ENCODE data around the gene MKNK2. TPM values are rescaled to one million over a fixed set of nuclear protein-coding genes. Genes with fewer than 3 reads are reported as not detected.

MKNK2 gene
- total and polyA plus RNA-seq, 3 donors from 2014 or later: 76.5 to 103 (median 93.0) TPM

- Histone ChIP-seq H3K36me3 (ENCODE audit: low read depth, missing control alignments) (no peaks in the 10 kb centered on the region), H3K9me3 (no peaks in the 10 kb centered on the region), H3K4me1 (peaks cover 48% of the 10 kb centered on the region), H3K4me3 (peak overlapping the region; percentile 86 to 91), H3K27ac (peak overlapping the region; percentile 80 to 98), H3K27me3 (no peaks in the 10 kb centered on the region)
- 63 to 71% methylated on average over 5 to 27 of the region's 27 CpGs for WGBS, 2 donors
- TF ChIP-seq POLR2A (IDR thresholded peaks at IDR 0.05): peak; percentile 12
- TF ChIP-seq, protein P1, sequence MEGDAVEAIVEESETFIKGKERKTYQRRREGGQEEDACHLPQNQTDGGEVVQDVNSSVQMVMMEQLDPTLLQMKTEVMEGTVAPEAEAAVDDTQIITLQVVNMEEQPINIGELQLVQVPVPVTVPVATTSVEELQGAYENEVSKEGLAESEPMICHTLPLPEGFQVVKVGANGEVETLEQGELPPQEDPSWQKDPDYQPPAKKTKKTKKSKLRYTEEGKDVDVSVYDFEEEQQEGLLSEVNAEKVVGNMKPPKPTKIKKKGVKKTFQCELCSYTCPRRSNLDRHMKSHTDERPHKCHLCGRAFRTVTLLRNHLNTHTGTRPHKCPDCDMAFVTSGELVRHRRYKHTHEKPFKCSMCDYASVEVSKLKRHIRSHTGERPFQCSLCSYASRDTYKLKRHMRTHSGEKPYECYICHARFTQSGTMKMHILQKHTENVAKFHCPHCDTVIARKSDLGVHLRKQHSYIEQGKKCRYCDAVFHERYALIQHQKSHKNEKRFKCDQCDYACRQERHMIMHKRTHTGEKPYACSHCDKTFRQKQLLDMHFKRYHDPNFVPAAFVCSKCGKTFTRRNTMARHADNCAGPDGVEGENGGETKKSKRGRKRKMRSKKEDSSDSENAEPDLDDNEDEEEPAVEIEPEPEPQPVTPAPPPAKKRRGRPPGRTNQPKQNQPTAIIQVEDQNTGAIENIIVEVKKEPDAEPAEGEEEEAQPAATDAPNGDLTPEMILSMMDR (IDR thresholded peaks at IDR 0.05): no peak
- intact Hi-C loops (cut with DNase I; ENCODE audit: low total_unique reads): no loop called here
- peak; percentile 72 for DNase-seq
Observed at GRCh38 chr19:2048959-2049740, 1.9 kb downstream of the MKNK2 start.

- Histone ChIP-seq H3K27me3 (no peaks in the 10 kb centered on the region), H3K4me1 (peaks cover 45% of the 10 kb centered on the region), H3K4me3 (no peak overlapping the region), H3K36me3 (ENCODE audit: low read depth, missing control alignments) (no peaks in the 10 kb centered on the region), H3K27ac (peak overlapping the region; percentile 80 to 98), H3K9me3 (no peaks in the 10 kb centered on the region)
- 77 to 79% methylated on average over 11 to 17 of the region's 17 CpGs for WGBS, 2 donors
- TF ChIP-seq, protein P1 (IDR thresholded peaks at IDR 0.05): no peak
- TF ChIP-seq POLR2A (IDR thresholded peaks at IDR 0.05): no peak
- intact Hi-C loops (cut with DNase I; ENCODE audit: low total_unique reads): no loop called here
- no peak for DNase-seq
Observed at GRCh38 chr19:2048104-2048958, 2.7 kb downstream of the MKNK2 start.

DNA sequence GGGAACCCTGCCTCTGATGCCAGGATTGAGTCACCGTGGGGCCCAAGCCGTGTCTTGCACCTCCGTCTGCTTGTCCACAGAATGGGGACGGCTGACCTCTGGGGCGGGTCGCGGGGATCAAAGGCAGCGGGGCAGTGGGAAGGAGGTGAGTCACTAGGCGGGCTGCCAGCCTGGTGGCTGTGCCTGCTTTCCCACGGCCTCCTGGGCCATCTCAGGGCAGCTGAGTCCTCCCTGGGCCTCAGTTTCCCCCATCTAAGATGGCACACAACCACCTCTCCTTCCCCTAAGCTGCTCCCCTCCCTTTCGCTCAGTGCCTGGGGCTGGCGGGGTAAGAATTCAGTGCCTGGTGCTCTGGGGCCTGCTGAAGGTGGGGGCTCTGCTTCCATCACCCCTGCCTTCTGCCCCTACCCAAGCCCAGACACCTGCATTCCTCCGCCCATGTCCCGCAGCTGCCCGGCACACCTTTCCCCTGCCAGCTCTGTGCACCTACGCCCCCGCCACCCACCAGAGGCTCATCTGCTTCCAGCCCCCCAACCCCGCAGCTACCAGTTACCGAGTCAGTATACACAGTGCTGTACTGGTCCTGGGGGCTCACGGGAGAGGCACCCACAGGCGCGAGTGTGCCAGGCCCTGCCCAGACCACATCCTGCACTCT, 3.5 kb downstream of the MKNK2 start:
- no peaks in the 10 kb centered on the region for H3K36me3 ChIP-seq (ENCODE audit: low read depth, missing control alignments)
- H3K9me3 ChIP-seq: no peaks in the 10 kb centered on the region
- no peak for TF ChIP-seq POLR2A (IDR thresholded peaks at IDR 0.05)
- TF ChIP-seq, protein P1 (IDR thresholded peaks at IDR 0.05): no peak
- intact Hi-C loops (cut with DNase I; ENCODE audit: low total_unique reads): no loop called here
- 83 to 85% methylated on average over 11 to 22 of the region's 22 CpGs for WGBS, 2 donors
- H3K4me1 ChIP-seq: peaks cover 53% of the 10 kb centered on the region
- DNase-seq: no peak
- no peak overlapping the region for H3K4me3 ChIP-seq
- peak overlapping the region; percentile 80 to 98 for H3K27ac ChIP-seq
- no peaks in the 10 kb centered on the region for H3K27me3 ChIP-seq

- H3K9me3 ChIP-seq: no peaks in the 10 kb centered on the region
- TF ChIP-seq, protein P1 (IDR thresholded peaks at IDR 0.05): no peak
- TF ChIP-seq POLR2A (IDR thresholded peaks at IDR 0.05): no peak
- no peak for DNase-seq
- 83 to 88% methylated on average over 1 to 6 of the region's 6 CpGs for WGBS, 2 donors
- no peaks in the 10 kb centered on the region for H3K36me3 ChIP-seq (ENCODE audit: low read depth, missing control alignments)
- peak overlapping the region in 1 of 2 donors; percentile 98 for H3K27ac ChIP-seq
- intact Hi-C loops (cut with DNase I; ENCODE audit: low total_unique reads): no loop called here
- no peak overlapping the region for H3K4me3 ChIP-seq
- H3K27me3 ChIP-seq: no peaks in the 10 kb centered on the region
- peaks cover 54% of the 10 kb centered on the region for H3K4me1 ChIP-seq
Observed at GRCh38 chr19:2047076-2047448, 4.0 kb downstream of the MKNK2 start.
